T1000 (cell line): Measurements from ENCODE around the gene FYTTD1.
"Not testable (repeated sequence)": the region's sequence is repeated elsewhere in the genome, so short reads cannot be mapped to it uniquely, and the experiment has no call there.

Source experiments
- DNase-seq: peaks from one replicate; lab custom pipeline; 2025; ENCODE audit warnings: mixed read lengths; lab: John Stamatoyannopoulos, UW

The FYTTD1 gene

GRCh38 chr3:197749601-197750395, at the start of gene FYTTD1:
FYTTD1 (plus strand) TSS chr3:197749883; CDS start chr3:197749972, 89 bp downstream.
- peak; percentile 75 for DNase-seq

- no peak for DNase-seq
Measured at GRCh38 chr3:197700095-197700494, 49.6 kb upstream of the FYTTD1 start.

GRCh38 chr3:197701841-197702240, 47.8 kb upstream of the FYTTD1 start:
- no peak for DNase-seq

- no peak for DNase-seq
Measured at GRCh38 chr3:197706658-197707057, 43.0 kb upstream of the FYTTD1 start.

- DNase-seq, result no peak
Measured at GRCh38 chr3:197709135-197709534, 40.5 kb upstream of the FYTTD1 start.

GRCh38 chr3:197710965-197711364, 38.7 kb upstream of the FYTTD1 start:
- not testable (repeated sequence) for DNase-seq

- peak; percentile 59 for DNase-seq
Measured at GRCh38 chr3:197711973-197712707, 37.5 kb upstream of the FYTTD1 start.

GRCh38 chr3:197713477-197713822, 36.2 kb upstream of the FYTTD1 start:
- no peak for DNase-seq

GRCh38 chr3:197714251-197714650, 35.4 kb upstream of the FYTTD1 start:
- DNase-seq, result no peak

GRCh38 chr3:197718891-197719290, 30.8 kb upstream of the FYTTD1 start:
- peak; percentile 20 for DNase-seq

GRCh38 chr3:197720694-197721093, 29.0 kb upstream of the FYTTD1 start:
- no peak for DNase-seq

- no peak for DNase-seq
Measured at GRCh38 chr3:197722734-197723133, 26.9 kb upstream of the FYTTD1 start.

- not testable (repeated sequence) for DNase-seq
Measured at GRCh38 chr3:197727878-197728277, 21.8 kb upstream of the FYTTD1 start.

GRCh38 chr3:197728487-197728886, 21.2 kb upstream of the FYTTD1 start:
- no peak for DNase-seq

GRCh38 chr3:197730200-197730599, 19.5 kb upstream of the FYTTD1 start:
- DNase-seq, result peak; percentile 18

- not testable (repeated sequence) for DNase-seq
Measured at GRCh38 chr3:197730770-197731169, 18.9 kb upstream of the FYTTD1 start.

- not testable (repeated sequence) for DNase-seq
Measured at GRCh38 chr3:197731483-197731882, 18.2 kb upstream of the FYTTD1 start.

GRCh38 chr3:197733042-197733441, 16.6 kb upstream of the FYTTD1 start:
- DNase-seq, result no peak

GRCh38 chr3:197734667-197735318, 14.9 kb upstream of the FYTTD1 start:
- no peak for DNase-seq

GRCh38 chr3:197736010-197736490, 13.6 kb upstream of the FYTTD1 start:
- no peak for DNase-seq

- peak; percentile 85 for DNase-seq
Measured at GRCh38 chr3:197736491-197737318, 13.0 kb upstream of the FYTTD1 start, which contains the start of gene RUBCN. RUBCN (minus strand) TSS chr3:197736904; CDS start chr3:197736719, 185 bp downstream.

GRCh38 chr3:197737319-197737649, 12.4 kb upstream of the FYTTD1 start:
- no peak for DNase-seq
